Measurements from ENCODE around the gene FIGNL1. TPM values are rescaled to one million over a fixed set of nuclear protein-coding genes. Genes with fewer than 3 reads are reported as not detected.

FIGNL1 gene
- total and polyA plus RNA-seq, 10 of the 15 experiments (the other 5 are each of a cell fraction or from before 2014, with no cell fraction given), result 11.5 to 37.4 (median 29.0) TPM

DNA sequence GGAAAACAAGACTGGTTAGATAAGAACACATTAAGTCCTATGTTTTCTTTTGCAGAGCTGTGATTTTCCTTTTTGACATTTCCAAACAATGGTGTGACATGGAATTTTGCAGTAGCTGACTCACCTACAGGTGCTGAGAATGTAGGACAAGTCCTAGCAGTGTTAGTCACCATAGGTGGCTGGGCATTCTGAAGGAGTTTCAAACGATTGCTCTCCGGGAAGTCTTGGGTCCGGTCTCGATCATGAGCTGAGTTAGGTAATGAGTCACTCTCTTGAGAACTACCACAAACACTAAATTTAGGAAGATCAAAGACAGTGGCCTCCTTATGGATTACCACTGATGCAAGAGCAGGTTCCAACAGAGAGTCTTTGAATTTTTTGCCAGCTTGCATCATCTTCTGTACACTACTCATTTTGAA, 3.6 kb downstream of the FIGNL1 start:
- 2% methylated on average over 4 of the region's 4 CpGs for WGBS (ENCODE audit: insufficient coverage, insufficient replicate concordance, low lambda C conversion rate, missing lambda C conversion rate)
- FAIRE-seq (no peak), ATAC-seq (peak; percentile 26), DNase-seq (ENCODE audit: low read depth, low spot score) (peak; percentile 62)
- Histone ChIP-seq H3K79me2 (ENCODE audit: control insufficient read depth, insufficient read depth, low read length) (peaks cover 16% of the 10 kb centered on the region), H3K4me3 (peak overlapping the region; percentile 6), H3K4me1 (ENCODE audit: control insufficient read depth, insufficient read depth, low read length) (peaks cover 16% of the 10 kb centered on the region), H3K4me2 (ENCODE audit: control insufficient read depth, insufficient read depth) (0 out of 2 replicates have a peak overlapping the region, but pooled peaks have one; percentile 33), H3K27me3 (replicated peaks in 1 of 2; ENCODE audit: control insufficient read depth in 2 of 2, insufficient read depth in 2 of 2, low read length in 1 of 2) (no peaks in the 10 kb centered on the region), H4K20me1 (ENCODE audit: control insufficient read depth, insufficient read depth) (no peaks in the 10 kb centered on the region), H3K9ac (ENCODE audit: control insufficient read depth, insufficient read depth, low read length) (no peak overlapping the region), H3K9me3 (replicated peaks; ENCODE audit: control insufficient read depth, insufficient read depth, low read length) (no peaks in the 10 kb centered on the region), H3K36me3 (ENCODE audit: control insufficient read depth in 2 of 2, insufficient read depth in 2 of 2, low read length in 1 of 2) (peaks cover 2 to 6% of the 10 kb centered on the region in 2 experiments; a peak in 3 of 4 replicates), H3K27ac (ENCODE audit: control insufficient read depth, insufficient read depth) (no peak overlapping the region), H2AFZ (ENCODE audit: control insufficient read depth, low read depth, low read length) (no peak overlapping the region)
- RAD21 ChIA-PET (ENCODE audit: unreplicated experiment), result no interaction called here
- SMC1A ChIA-PET (ENCODE audit: uncharacterized antibody, unreplicated experiment), result interaction anchor here (0.7 to 3.0 kb wide), 7 partner anchors 8 to 303 kb away, joined by 3 to 10 read pairs (median 3); no protein-coding TSS in a partner anchor
- BruUV-seq (replicated peaks), result no TSS peak
- POLR2A ChIA-PET, result no interaction called here
- CTCF ChIA-PET, result interaction anchor here (0.6 to 3.6 kb wide), 4 partner anchors 9 to 354 kb away, joined by 3 to 15 read pairs (median 6); partner anchors contain the start of gene ZPBP
- in situ Hi-C loops (cut with MboI), result no loop called here
- intact Hi-C loops (cut with micrococcal nuclease; ENCODE audit: unreplicated experiment), result no loop called here
- TF ChIP-seq IKZF2 (IDR thresholded peaks at IDR 0.05), result peak; percentile 68 to 71
- no peak for TF ChIP-seq NBN (IDR thresholded peaks at IDR 0.05)
- no peak for TF ChIP-seq ETV6 (conservative IDR thresholded peaks at IDR 0.05 in 1 of 2, IDR thresholded peaks at IDR 0.05 in 1 of 2; ENCODE audit: borderline replicate concordance in 1 of 2, low read depth in 1 of 2)
- no peak for TF ChIP-seq ZBED1 (IDR thresholded peaks at IDR 0.05; ENCODE audit: borderline replicate concordance)
- TF ChIP-seq FOXM1 (IDR thresholded peaks at IDR 0.05; ENCODE audit: low read depth, low read length), result peak; percentile 72; the same call in 1 of the 2 replicates
- no peak for TF ChIP-seq RAD51 (IDR thresholded peaks at IDR 0.05)
- TF ChIP-seq JUND (IDR thresholded peaks at IDR 0.05; ENCODE audit: low read depth, low read length), result no peak
- TF ChIP-seq GABPA (IDR thresholded peaks at IDR 0.05; ENCODE audit: low read depth), result peak; percentile 30; the same call in 1 of the 2 replicates
- TF ChIP-seq, protein P1, sequence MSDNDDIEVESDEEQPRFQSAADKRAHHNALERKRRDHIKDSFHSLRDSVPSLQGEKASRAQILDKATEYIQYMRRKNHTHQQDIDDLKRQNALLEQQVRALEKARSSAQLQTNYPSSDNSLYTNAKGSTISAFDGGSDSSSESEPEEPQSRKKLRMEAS (IDR thresholded peaks at IDR 0.05; ENCODE audit: low read depth, low read length), result no peak
- peak; percentile 74; the same call in 1 of the 2 replicates for TF ChIP-seq MEF2A (IDR thresholded peaks at IDR 0.05; ENCODE audit: insufficient read depth, low read depth, low read length)
- no peak for TF ChIP-seq GATAD2B (conservative IDR thresholded peaks at IDR 0.05; ENCODE audit: low read depth)
- TF ChIP-seq TAF1 (IDR thresholded peaks at IDR 0.05; ENCODE audit: borderline replicate concordance, low read depth, low read length), result no peak
- no peak for TF ChIP-seq ZNF274 (IDR thresholded peaks at IDR 0.05; ENCODE audit: insufficient read depth, insufficient read length)
- TF ChIP-seq MTA2 (IDR thresholded peaks at IDR 0.05; ENCODE audit: low read depth), result no peak
- no peak for TF ChIP-seq BHLHE40 (IDR thresholded peaks at IDR 0.05; ENCODE audit: borderline replicate concordance in 1 of 2, low read depth in 2 of 2, low read length in 1 of 2)
- TF ChIP-seq ZNF24 (IDR thresholded peaks at IDR 0.05), result no peak
- no peak for TF ChIP-seq NR2C2 (IDR thresholded peaks at IDR 0.05; ENCODE audit: borderline replicate concordance, control insufficient read depth, insufficient read length, low read depth)
- no peak for TF ChIP-seq WRNIP1 (IDR thresholded peaks at IDR 0.05; ENCODE audit: borderline replicate concordance, low read depth, low read length)
- TF ChIP-seq ZZZ3 (IDR thresholded peaks at IDR 0.05; ENCODE audit: control insufficient read depth, insufficient read length, low read depth), result no peak
- TF ChIP-seq, protein P2, sequence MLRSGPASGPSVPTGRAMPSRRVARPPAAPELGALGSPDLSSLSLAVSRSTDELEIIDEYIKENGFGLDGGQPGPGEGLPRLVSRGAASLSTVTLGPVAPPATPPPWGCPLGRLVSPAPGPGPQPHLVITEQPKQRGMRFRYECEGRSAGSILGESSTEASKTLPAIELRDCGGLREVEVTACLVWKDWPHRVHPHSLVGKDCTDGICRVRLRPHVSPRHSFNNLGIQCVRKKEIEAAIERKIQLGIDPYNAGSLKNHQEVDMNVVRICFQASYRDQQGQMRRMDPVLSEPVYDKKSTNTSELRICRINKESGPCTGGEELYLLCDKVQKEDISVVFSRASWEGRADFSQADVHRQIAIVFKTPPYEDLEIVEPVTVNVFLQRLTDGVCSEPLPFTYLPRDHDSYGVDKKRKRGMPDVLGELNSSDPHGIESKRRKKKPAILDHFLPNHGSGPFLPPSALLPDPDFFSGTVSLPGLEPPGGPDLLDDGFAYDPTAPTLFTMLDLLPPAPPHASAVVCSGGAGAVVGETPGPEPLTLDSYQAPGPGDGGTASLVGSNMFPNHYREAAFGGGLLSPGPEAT (IDR thresholded peaks at IDR 0.05; ENCODE audit: low read depth), result 0 out of 2 replicates have a peak, but pooled peaks have one; percentile 15
- no peak for TF ChIP-seq ZNF217 (IDR thresholded peaks at IDR 0.05)
- no peak for TF ChIP-seq HCFC1 (IDR thresholded peaks at IDR 0.05; ENCODE audit: low read length)
- TF ChIP-seq, protein P3, sequence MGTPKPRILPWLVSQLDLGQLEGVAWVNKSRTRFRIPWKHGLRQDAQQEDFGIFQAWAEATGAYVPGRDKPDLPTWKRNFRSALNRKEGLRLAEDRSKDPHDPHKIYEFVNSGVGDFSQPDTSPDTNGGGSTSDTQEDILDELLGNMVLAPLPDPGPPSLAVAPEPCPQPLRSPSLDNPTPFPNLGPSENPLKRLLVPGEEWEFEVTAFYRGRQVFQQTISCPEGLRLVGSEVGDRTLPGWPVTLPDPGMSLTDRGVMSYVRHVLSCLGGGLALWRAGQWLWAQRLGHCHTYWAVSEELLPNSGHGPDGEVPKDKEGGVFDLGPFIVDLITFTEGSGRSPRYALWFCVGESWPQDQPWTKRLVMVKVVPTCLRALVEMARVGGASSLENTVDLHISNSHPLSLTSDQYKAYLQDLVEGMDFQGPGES (IDR thresholded peaks at IDR 0.05), result no peak
- TF ChIP-seq MYB (IDR thresholded peaks at IDR 0.05; ENCODE audit: borderline replicate concordance, low read depth, low read length), result no peak
- TF ChIP-seq SMAD1 (IDR thresholded peaks at IDR 0.05; ENCODE audit: low read depth, partially characterized antibody), result no peak
